Osteoblast (primary cell): ENCODE measurements around the gene C11orf98. TPM values are rescaled to one million over a fixed set of nuclear protein-coding genes. Genes with fewer than 3 reads are reported as not detected.

Experiments used
- DNase-seq: peaks from one replicate; pipeline ENCODE4 v3.0.0; 2011; ENCODE audit warnings: low spot score, mixed read lengths; ENCODE audit not compliant: insufficient read length; ENCODE audit errors: missing footprints
- H2AFZ ChIP-seq: 2 replicates; pipeline ENCODE4 v1.6.0; 2011; ENCODE audit warnings: mild to moderate bottlenecking, low read length
- H3K27ac ChIP-seq: 2 replicates; pipeline ENCODE4 v1.5.1; 2011; ENCODE audit warnings: mild to moderate bottlenecking, low read depth, low read length, moderate library complexity
- H3K27me3 ChIP-seq: 2 replicates; pipeline ENCODE4 v1.6.0; 2012; ENCODE audit warnings: mild to moderate bottlenecking, control low read depth, inconsistent platforms, low read length, moderate library complexity; ENCODE audit not compliant: insufficient read depth
- H3K36me3 ChIP-seq: 2 replicates; pipeline ENCODE4 v1.5.1; 2011; ENCODE audit warnings: mild to moderate bottlenecking, low read length, control low read depth, moderate library complexity; ENCODE audit not compliant: insufficient read depth
- H3K4me1 ChIP-seq: 2 replicates; pipeline ENCODE4 v1.5.1; 2011; ENCODE audit warnings: mild to moderate bottlenecking, low read length, control low read depth, moderate library complexity; ENCODE audit not compliant: insufficient read depth
- H3K4me2 ChIP-seq: 2 replicates; pipeline ENCODE4 v1.6.0; 2011; ENCODE audit warnings: mild to moderate bottlenecking, low read length; ENCODE audit not compliant: insufficient read depth
- H3K4me3 ChIP-seq: fragments of 200-600 bp; sonication (generic); 3 replicates; pipeline ENCODE4 v1.5.1; 2012; ENCODE audit warnings: mild to moderate bottlenecking, low read length, inconsistent platforms; ENCODE audit not compliant: insufficient read depth
- H3K79me2 ChIP-seq: 2 replicates; pipeline ENCODE4 v1.6.0; 2012; ENCODE audit warnings: mild to moderate bottlenecking, low read length, control low read depth, inconsistent platforms; ENCODE audit not compliant: insufficient read depth
- H3K9me3 ChIP-seq: 2 replicates; pipeline ENCODE4 v1.5.1; 2011; ENCODE audit warnings: low read depth, low read length, control low read depth
- H4K20me1 ChIP-seq: 2 replicates; pipeline ENCODE4 v1.6.0; 2012; ENCODE audit warnings: mild to moderate bottlenecking, low read length, control low read depth; ENCODE audit not compliant: insufficient read depth
- CTCF ChIP-seq: IDR thresholded peaks from 2 replicates; pipeline ENCODE4 v1.5.1; 2011; ENCODE audit warnings: mild to moderate bottlenecking, low read depth, low read length, moderate library complexity; ENCODE audit errors: extremely low read depth
- total RNA-seq: library from RNA; depleted of rRNA; stranded (reverse); fragments of >200 nt; gene quantifications from 2 replicates; pipeline ENCODE4 v1.2.3, GENCODE V29; 2012

Gene C11orf98
- total RNA-seq, 1 donor: 17.4 TPM

DNA sequence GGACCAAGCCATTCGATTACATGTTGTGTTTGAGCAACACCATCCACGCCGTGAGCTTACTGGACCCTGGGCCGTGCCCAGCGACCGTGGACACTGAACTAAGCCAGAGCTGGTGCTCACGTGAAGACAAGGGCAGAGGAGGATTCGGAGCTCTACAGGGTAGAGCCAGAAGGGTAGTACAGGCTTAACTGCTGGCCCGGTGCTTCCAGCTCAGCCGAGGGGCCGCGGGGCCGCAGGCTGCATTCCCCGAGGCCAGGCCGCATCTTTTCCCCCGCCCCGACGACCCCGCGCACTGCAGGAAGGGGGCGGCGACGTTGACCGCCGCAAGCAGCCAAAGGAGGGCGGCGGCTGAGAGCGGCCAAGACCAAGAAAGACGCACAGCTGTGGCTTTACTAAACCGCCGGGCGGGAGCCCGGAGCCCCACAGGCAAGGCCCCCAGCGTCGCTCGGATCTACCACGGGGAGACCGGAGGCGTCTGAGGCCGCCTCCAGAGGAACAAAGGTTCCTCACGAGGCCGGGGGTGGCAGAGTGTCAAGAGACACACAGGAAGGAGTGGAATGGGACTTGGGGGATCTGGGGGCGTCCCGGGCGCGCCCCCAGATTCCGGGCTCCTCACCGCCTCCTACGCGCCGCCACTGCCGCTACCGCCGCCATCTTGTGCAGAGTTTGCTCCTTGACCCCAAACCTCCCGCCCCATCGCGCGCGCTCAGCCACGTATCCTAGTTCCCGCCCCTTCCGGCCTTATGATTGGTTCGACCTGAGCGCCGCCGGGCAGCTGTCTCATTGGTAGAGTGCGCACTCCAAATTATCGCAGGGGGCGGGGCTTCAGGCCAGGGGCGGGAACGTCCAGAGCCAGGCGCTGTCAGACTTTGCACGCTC lies 18.8 kb downstream of the C11orf98 start, which contains the start of gene GANAB:
Gene GANAB, minus strand, starts transcription at position 668 of the 879 bp plus-strand sequence. Its CDS starts 14 bp downstream, at position 654.
- H3K4me2 ChIP-seq: peak within 1 kb of the TSS; percentile 98
- peaks cover 10% of the 10 kb centered on the region for H3K4me1 ChIP-seq
- H4K20me1 ChIP-seq: peaks cover 21% of the 10 kb centered on the region
- peak; percentile 100 for DNase-seq
- peak within 1 kb of the TSS; percentile 90 for H3K27ac ChIP-seq
- peaks cover 37% of the 10 kb centered on the region for H3K36me3 ChIP-seq
- peaks cover 66% of the 10 kb centered on the region for H3K79me2 ChIP-seq
- H2AFZ ChIP-seq: peak within 1 kb of the TSS; percentile 90
- no peaks in the 10 kb centered on the region for H3K9me3 ChIP-seq
- no peaks in the 10 kb centered on the region for H3K27me3 ChIP-seq
- H3K4me3 ChIP-seq: peak within 1 kb of the TSS; percentile 99
- no peak for TF ChIP-seq CTCF

GRCh38 chr11:62645671-62645945 lies 19.4 kb downstream of the C11orf98 start:
- Histone ChIP-seq H3K79me2 (peaks cover 66% of the 10 kb centered on the region), H3K9me3 (no peaks in the 10 kb centered on the region), H3K4me3 (peak overlapping the region; percentile 99), H3K27me3 (no peaks in the 10 kb centered on the region), H2AFZ (peak overlapping the region; percentile 90), H3K4me1 (peaks cover 10% of the 10 kb centered on the region), H3K27ac (peak overlapping the region; percentile 90), H3K36me3 (peaks cover 37% of the 10 kb centered on the region), H4K20me1 (peaks cover 21% of the 10 kb centered on the region), H3K4me2 (peak overlapping the region; percentile 98)
- peak; percentile 31 for DNase-seq
- no peak for TF ChIP-seq CTCF

GRCh38 chr11:62644220-62644619 lies 20.8 kb downstream of the C11orf98 start:
- DNase-seq: no peak
- peaks cover 35% of the 10 kb centered on the region for H3K36me3 ChIP-seq
- TF ChIP-seq CTCF: no peak
- H3K9me3 ChIP-seq: no peaks in the 10 kb centered on the region
- H3K4me1 ChIP-seq: peaks cover 10% of the 10 kb centered on the region
- peaks cover 24% of the 10 kb centered on the region for H4K20me1 ChIP-seq
- peaks cover 65% of the 10 kb centered on the region for H3K79me2 ChIP-seq
- H3K27ac ChIP-seq: no peak overlapping the region
- H3K4me2 ChIP-seq: no peak overlapping the region
- H3K27me3 ChIP-seq: no peaks in the 10 kb centered on the region
- H3K4me3 ChIP-seq: no peak overlapping the region
- no peak overlapping the region for H2AFZ ChIP-seq

DNA sequence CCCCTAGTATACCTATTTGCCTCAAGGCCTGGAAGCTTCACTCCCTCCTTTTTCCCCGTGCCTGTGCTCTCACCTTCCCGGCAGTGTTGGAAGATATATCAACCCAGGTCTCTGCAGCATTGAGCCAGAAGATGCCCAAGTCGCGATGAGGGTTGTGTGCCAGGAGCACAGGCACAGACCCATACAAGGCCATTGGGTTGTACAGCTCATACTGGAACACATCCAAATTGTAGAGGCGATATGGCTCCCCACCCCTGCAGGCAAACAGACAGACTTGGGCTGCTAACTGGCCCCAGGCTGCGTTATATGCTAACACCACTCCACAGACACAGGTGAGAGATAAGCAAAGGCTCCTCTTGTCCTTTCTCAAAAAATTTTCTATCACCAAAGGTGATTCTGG lies 32.5 kb downstream of the C11orf98 start:
- no peak overlapping the region for H2AFZ ChIP-seq
- no peak overlapping the region for H3K4me3 ChIP-seq
- peak; percentile 22 for DNase-seq
- TF ChIP-seq CTCF: no peak
- no peaks in the 10 kb centered on the region for H3K4me1 ChIP-seq
- no peak overlapping the region for H3K4me2 ChIP-seq
- H3K27me3 ChIP-seq: no peaks in the 10 kb centered on the region
- H3K79me2 ChIP-seq: peaks cover 11% of the 10 kb centered on the region
- no peaks in the 10 kb centered on the region for H3K9me3 ChIP-seq
- H4K20me1 ChIP-seq: no peaks in the 10 kb centered on the region
- H3K27ac ChIP-seq: no peak overlapping the region
- peaks cover 85% of the 10 kb centered on the region for H3K36me3 ChIP-seq
